GM19397 (cell line): ENCODE results near the gene CFAP92.
"Not testable (repeated sequence)": the region's sequence is repeated elsewhere in the genome, so short reads cannot be mapped to it uniquely, and the experiment has no call there.

Experiments
- ATAC-seq: cut with Tn5 transposase; IDR thresholded peaks from one replicate; pipeline ENCODE4 v1.9.1; 2021; ENCODE audit warnings: mild to moderate bottlenecking, moderate library complexity; ENCODE audit not compliant: unreplicated experiment

CFAP92 gene

DNA sequence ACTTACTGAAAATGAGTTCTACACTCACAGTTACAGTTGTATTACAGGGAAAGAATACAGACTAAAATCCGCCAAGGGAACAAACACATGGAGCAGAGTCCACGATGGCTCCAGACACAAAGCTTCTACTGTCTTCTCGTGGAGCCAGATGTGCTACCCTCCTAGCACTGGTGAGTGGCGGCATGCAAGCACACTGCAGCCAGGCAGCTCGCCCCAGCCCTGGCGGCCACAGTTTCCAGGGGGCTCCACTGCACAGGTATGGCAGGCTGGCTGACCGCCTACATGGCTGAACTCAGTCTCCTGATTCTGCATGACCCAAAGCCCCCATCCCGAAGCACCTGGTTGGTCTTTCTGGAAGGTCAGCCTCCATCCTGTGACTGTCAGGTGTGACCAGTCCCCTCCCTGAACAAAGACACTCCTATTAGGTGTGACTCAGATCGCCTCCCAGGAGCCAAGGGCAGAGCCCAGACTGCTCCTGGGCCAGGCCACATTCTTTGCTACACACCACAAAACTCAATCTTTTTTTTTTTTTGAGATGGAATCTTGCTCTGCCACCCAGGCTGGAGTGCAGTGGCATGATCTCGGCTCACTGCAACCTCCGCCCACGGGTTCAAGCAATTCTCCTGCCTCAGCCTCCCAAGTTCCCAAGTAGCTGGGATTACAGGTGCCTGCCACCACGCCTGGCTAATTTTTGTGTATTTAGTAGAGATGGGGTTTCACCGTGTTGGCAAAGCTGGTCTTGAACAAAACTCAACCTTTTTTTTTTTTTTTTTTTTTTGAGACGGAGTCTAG lies 51.5 kb downstream of the CFAP92 start:
- ATAC-seq: no peak

DNA sequence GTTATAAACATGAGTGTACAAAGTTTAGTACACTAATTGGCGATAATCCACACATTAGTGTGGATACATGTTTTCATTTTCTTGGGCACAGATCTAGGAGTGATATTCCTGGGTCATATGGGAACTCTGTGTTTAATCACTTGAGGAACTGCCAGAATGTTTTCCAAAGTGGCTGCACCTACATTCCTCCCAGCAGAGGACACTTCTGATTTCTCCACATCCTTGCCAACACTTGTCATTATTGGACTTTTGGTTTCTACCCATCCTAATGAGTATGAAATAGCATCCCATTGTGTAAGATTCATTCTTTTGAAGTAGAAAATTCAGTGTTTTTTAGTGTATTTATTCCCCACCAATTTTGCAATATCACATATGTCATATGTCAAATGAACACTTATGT lies 53.6 kb downstream of the CFAP92 start:
- ATAC-seq: no peak

DNA sequence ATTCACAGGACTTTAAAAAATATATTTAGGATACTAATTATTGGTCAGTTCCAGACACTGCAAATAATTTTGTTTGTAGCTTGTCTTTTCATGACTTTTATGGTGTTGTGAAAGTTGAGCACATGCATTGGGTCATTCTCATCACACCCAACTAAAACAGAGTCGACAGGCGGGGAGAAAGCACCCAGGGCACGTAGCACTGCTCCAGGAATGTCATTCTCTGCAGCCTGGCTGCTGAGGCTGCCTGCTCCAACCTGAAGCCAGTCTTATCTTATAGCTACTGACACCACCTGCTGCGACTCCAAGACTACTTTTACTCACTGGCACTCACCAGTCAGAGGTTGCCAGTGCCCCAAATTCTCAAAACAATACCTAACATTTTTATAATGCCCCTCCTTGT lies 57.5 kb downstream of the CFAP92 start:
- ATAC-seq: no peak

DNA sequence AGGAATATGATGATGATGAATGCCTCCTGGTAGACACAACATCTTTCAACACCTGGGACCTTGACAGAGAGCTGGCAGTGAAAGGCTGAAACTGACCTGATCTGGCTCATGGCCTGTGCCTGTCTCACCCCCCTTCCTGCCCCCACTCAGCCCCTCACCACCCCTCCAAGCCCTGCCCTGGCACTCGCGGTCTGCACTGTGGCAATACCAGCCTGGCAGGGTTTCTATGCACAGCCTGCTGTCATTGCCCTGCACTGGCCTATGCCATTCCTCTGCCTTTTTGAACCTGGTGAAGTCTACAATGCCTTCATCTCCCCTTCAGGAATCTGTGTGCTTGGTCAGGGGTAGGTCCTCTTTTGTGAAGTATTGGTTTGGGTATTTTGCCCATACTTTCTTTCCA lies 58.0 kb downstream of the CFAP92 start:
- ATAC-seq: no peak

DNA sequence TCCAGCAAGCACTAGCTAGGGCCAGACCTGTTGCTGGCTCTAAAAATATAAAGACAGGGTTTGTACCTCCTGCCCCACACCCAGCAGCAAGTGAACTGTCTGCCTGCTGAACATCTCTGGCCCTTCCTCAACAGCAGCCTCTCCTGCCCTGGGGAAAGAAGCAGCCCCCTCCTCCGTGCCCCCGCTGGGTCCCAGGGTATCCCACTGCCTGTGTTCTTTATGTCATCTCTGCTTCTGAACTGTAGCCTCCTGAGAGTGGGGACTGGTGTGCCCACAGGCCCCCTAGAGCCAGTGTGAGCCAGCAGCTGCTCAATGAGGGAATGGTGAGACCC lies 60.0 kb downstream of the CFAP92 start:
- ATAC-seq: no peak

DNA sequence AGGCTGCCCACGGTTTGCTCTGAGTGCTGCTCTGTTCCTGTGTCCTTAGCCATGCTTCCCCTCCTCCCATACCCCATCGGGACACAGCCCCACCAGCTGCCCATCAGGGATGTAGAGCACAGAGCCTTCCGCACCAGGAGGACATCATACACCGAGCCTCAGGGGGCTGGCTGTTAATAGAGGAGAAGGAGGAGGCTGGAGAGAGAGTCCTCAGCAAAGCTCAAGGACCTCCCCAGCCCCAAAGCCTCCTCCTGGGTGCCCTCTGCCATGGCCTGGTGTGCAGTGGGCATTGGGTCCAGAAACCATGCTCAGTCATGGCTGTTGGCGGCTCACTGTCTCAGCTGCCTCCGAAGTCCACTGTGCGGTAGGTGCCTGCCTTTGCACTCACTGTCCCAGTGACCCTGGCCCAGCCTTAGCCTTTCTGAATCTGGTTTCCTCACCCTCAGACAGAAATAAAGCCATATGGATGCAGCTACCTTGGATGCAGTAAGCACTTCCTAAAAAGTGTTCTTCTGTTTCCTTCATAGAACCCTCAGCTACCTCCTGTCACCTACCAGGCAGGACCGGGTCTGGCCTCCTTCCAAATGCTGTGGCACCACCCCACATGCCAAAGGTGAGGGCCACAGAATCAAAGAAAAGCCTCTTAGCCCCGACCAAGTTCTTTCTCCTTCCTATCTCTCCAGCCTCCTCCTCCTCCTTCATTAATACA lies 60.5 kb downstream of the CFAP92 start:
- ATAC-seq: no peak

DNA sequence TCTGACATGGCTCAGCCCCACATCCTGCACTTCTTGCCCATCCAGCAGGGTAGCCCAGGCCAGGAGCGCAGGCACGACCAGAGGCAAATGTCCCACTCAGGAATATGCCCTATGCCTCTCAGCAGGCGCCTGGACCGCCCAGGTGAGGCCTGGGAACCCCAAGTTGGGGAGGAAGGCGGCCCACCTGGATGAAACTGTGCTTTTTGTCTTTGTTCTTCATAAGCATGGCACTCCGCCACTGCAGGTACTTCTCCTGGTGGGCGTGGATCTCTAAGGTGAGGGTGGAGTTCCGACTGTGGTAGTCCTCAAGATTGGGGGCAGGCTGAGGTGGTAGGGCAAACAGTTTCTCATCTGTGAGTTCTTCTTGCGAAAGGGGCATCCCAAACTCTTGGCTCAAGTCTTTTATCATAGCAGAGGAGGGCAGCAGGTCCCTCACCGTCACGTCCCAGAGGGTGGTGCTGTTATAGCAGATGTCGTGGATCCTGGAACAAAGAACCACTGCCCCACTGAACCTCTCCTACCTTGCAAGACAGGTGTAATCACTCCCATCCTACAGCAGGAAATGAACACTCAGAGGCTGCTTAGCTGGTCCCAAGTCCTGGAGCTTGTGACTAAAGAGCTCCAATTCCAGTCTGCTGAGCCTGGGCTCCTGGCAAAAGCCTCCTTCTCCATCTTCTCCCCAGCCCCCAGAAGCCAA lies 61.2 kb downstream of the CFAP92 start:
- ATAC-seq: no peak

DNA sequence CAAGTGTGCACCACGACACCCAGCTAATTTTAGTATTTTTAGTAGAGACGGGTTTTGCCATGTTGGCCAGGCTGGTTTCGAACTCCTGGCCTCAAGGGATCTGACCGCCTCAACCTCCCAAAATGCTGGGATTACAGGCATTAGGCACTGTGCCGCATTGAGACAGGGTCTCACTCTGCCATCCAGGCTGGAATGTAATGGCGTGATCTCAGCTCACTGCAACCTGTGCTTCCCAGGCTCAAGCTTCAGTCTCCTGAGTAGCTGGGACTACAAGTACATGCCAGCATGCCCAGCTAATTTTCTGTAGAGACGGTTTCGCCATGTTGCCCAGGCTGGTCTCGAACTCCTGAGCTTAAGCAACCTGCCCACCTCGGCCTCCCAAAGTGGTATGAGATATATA lies 62.8 kb downstream of the CFAP92 start:
- no peak for ATAC-seq

DNA sequence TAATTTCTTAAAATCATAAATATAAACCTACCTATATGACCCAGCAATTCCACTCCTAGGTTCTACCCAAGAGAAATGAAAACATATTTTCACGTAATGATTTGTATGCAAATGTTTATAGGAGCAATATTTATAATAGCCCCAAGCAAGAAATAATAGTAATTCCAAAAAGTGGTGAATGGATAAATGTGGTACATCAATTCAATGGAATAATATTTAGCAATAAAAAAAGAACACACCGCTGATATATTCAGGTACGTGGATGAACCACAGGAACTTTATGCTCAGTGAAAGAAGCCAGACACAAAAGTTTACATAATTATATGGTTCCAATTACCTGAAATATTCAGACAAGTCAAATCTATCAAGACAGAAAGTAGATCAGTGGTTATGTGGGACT lies 64.5 kb downstream of the CFAP92 start:
- ATAC-seq: no peak

DNA sequence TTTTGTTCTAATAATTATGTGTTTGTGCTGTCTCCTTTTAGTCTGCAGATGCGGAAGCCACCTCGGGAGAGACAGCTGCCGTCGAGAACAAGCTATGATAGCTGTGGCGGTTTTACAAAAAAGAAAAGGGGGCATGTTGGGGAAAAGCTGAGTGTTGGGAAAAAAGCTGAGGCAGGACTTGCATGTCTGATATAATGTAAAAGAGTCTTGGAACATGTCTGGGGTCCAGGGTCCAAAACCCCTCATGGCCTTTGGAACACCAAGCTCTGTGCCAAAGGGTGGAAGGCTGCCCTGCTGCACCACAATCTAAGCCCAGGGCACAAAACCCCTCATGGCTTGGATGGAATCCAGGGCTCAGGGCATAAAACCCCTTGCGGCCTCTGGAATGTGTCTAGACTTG lies 69.9 kb downstream of the CFAP92 start:
- ATAC-seq: not testable (repeated sequence)

DNA sequence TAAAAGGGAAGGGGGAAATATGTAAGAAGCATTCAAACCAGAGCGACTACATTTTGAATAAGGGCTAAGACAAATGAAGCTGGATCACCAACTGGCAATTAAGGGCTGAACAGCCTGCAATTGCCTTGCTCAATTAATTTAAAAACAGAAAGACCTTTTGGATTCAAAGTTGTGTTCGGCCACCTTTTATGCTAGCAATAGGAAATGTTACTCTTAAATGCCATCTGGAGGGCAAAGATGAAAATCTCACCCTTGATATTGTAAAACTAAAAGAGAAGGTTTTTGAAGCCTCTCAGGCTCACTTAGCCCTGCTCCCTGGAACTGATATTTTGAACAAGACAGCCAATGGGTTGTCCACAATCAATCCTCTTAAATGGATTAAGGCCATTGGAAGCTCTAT lies 70.3 kb downstream of the CFAP92 start:
- no peak for ATAC-seq

DNA sequence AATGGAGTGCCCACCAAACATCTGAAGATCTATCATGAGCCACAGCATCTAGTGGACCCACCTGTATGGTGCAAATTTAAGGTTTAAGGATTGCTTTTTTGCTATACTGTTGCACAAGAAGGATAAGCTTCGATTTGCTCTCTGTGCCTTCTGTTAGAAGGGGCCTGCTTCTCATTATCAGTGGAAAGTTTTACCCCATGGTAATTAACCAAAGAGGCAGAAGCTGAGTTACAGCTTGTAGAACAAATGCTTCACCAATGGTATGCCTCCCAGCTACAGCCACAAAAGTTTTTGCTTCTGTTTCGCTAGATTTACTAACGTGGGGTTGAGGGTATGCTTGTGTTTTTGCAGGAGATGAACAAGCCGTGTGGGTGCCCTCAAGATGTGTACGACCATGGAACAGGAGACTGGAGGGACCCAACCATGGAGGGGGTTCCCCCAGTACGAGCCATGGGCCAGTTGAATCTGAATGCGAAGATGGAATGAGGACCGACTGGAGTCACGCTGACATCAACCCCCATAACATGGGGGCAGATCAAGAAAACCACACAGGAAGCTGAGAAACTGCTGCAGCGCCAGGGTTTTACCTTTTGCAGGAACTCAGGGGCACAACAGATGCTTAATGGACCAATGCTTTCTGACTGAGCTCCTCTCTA lies 70.9 kb downstream of the CFAP92 start:
- ATAC-seq: no peak

DNA sequence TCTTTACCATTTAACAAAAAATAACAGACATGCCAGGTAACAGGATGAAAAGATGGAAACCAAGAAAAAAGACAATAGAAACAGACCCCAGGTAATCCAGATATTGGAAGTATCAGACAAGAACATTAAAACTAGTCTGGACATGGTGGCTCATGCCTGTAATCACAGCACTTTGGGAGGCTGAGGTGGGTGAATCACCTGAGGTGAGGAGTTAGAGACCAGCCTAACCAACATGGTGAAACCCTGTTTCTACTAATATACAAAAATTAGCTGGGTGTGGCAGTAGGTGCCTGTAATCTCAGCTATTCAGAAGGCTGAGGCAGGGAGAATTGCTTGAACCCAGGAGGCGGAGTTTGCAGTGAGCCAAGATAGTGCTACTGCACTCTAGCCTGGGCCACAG lies 73.9 kb downstream of the CFAP92 start:
- ATAC-seq: no peak

DNA sequence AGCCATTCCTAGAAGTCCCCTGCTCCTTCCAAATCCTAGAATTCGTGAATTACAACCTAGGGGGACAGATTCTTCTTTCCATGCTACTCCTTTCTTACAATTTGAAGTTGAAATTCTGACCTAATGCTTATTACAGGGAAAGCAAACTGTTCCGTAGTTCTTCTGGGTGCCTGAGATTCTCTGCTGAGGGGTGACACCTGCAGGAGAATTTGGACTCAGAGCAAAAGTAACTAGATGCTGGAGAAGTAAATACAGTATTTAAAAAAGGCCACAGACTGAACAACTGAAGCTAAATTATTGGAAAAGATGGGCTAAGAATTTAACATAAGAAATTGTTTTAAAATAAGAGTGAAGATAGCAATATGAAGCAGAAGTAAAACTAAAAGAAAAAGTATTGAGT lies 76.6 kb downstream of the CFAP92 start:
- ATAC-seq: no peak

DNA sequence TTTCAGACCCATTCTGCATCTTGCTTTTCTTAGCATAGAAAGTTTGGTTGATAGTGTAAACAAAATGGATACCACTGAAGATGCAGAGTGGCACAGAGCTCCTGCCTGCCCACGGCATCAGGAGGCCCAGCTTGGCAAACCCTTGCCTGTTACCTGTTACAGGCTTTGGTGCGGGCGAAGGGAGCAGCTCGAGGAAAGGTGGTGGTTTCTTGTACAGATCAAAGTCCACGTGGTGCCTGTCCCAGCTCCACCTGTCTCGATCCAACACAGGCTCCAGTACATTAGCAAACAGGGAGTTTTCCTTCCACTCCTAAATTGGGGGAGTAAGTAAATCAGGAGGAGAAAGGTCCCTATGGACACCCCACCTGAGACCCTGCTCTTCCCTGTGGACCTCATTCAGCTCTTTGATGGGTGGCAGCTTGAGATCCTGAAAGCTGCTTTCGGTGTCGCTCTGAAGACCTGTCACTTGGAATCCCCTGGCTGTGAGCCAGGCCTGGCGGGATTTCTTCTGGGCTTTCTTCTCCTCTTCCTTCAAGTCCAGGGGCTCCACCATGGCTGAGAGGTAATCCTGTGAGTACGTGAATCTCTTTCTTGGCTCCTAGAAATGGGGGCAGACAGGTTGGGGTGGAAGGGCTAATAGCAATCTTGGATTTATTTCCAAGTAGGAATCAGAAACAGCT lies 78.8 kb downstream of the CFAP92 start:
- ATAC-seq: no peak

DNA sequence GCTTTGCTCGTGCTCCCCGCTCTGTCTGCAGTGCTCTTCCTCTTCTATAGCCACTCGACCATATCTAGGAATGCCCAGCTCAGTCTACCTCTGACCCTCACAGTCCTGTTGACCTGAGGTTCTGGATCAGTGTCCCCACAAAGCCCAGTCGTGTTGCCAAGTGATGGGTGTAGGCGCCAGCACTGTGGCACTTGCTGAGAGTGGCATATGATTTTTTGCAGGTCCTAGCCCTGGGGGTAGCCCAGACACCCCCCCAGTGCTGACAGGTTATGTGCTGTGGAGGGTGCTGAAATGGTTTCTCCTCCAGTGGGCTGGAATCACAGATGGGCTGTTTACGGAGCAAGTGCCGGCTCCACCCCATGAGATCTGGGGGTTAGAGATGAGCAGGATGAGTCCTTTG lies 82.0 kb downstream of the CFAP92 start:
- no peak for ATAC-seq

DNA sequence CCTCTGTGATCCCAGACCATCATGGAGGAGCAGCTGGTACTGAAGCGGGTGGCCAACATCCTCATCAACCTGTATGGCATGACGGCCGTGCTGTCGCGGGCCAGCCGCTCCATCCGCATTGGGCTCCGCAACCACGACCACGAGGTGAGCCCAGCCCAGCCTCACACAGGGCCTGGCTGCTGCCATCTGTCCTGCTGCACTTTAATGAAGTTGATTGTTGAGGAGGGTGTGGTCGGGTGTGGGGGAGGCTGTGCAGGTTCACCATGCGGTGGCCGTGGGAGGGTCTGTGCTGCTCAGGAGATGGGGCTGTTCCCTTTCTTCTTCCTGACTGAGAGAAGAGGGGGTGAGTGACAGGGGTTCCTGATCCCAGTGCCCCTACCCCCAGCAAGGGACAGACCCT lies 83.9 kb downstream of the CFAP92 start:
- no peak for ATAC-seq

DNA sequence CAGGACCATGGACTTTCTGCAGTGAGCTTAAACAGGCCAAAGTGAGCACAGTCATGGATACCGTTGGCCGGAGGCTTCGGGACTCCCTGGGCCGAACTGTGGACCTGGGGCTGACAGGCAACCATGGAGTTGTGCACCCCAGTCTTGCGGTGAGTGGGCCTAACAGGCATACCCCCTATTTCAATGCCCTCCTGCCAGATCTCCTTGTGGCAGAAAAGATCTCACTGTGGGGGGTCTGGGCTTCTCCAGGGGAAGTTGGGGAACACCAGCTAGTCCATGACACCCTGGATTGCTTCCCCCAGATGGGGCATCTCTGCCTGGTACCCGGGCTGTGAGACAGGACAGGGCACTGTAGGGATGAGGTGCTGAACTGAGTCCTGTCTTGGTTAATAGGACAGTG lies 84.9 kb downstream of the CFAP92 start:
- no peak for ATAC-seq

DNA sequence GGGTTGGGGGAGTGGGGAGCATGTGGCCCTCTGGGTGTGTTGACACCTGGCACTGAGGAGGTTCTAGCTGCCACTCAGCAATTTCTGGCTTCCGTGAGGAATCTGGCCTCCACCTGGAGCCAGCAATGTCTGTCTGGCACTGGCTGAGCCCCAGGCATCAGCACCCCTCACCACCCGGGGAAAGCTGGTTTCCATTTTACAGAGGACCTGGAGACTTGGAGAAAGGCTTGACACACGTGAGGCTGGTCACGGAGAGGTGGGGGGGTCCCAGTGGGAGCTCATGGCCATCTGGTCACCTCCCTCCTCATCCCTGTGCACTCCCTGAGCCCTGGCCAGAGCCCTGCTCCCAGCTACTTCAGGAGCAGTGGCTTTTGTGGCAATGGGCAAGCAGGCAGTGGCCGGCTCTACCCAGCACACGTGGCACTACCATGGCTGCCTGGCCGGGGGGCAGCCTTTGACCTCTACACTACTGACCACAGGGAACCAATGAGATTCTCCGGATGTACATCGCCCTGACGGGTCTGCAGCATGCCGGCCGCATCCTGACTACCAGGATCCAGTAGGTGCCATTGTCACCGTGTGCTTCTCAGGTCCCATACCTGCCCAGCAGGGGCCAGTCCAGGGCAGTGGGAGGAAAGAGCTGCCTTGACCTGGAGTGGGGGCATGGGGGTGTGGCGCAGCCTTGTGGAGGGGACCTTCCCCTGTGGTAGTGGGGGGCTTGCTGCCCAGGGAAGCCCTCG lies 86.0 kb downstream of the CFAP92 start:
- no peak for ATAC-seq

DNA sequence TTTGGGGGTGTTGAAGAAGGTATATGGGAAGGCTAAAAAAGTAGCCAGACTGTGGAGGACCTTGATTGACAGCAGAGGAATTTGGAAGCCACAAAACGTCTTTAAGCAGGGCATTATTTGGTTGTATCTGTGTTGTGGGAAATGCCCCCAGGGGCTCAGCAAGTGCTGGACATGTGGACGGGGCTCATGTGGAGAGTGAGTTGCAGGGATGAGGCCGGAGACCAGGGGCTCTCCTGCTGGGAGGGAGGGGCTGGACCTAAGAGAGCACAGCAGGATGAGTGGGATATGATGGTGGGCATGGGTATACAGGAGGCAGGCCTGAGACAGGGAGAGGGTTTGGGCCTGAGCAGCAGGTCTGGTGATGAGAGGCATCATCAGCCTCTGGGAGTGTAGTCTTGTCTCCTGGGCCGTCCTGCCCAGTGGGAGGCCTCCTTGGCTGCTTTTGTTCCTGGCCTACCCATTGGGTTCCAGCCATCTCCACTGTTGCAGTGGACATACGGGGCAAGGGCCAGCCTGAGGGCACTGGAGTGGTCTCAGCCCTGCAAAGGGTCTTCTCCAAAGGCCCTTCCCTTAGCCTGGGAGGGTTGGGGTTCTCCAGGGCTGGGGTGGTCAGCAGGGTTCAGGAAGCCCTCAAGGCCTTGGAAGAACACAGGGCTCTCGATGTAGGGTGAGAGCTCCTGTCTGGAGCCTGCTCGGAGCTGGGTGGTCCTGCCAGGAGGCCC lies 86.9 kb downstream of the CFAP92 start:
- ATAC-seq: no peak
